ENCODE results near the gene MAP4.

DNA sequence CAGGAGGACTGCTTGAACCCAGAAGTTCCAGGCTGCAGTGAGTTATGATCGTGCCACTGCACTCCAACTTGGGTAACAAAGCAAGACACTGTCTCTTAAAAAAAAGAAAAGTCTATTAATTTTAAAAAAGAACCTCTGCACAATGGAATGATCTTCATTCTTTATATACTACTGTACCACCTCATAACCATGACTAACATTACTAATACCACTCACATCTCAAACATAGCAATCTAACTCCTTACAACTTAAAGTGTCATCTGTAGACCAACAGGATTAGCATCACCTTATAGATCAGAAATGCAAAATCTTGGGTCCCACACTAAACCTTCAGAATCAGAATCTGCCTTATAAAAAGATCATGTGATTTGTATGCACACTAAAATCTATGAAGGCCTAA is 48.8 kb upstream of the MAP4 start:
- no peak for TF ChIP-seq CTCF (IDR thresholded peaks at IDR 0.05)
- TF ChIP-seq POLR2A (IDR thresholded peaks at IDR 0.05) = no peak
- TF ChIP-seq POLR2AphosphoS5 (IDR thresholded peaks at IDR 0.05) = no peak
